ENCODE results near the gene DGKB.
A peak's percentile ranks its signal among the peaks of the same experiment; 100 is the strongest.

DGKB gene

DNA sequence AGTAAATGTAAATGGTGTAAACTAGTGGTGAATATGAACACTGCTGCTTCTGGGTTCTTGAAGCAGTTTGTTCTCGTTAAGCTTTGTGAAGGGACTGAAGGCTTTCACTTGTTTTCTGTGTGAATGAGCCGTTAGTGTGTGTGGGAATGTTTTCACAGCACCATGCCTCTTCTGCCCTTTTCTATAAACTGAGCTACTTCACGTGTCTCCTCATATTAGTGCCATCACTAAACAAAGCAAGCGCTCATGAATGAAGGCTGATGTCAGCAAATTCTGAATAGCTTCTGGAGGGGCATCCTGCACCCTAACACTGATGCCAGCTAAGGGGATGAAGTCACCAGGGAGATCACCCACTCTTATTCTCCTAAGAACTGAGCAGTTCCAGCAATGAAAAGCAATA is 707.5 kb downstream of the DGKB start:
- DNase-seq (ENCODE audit: low read depth): no peak
- TF ChIP-seq, protein P1, sequence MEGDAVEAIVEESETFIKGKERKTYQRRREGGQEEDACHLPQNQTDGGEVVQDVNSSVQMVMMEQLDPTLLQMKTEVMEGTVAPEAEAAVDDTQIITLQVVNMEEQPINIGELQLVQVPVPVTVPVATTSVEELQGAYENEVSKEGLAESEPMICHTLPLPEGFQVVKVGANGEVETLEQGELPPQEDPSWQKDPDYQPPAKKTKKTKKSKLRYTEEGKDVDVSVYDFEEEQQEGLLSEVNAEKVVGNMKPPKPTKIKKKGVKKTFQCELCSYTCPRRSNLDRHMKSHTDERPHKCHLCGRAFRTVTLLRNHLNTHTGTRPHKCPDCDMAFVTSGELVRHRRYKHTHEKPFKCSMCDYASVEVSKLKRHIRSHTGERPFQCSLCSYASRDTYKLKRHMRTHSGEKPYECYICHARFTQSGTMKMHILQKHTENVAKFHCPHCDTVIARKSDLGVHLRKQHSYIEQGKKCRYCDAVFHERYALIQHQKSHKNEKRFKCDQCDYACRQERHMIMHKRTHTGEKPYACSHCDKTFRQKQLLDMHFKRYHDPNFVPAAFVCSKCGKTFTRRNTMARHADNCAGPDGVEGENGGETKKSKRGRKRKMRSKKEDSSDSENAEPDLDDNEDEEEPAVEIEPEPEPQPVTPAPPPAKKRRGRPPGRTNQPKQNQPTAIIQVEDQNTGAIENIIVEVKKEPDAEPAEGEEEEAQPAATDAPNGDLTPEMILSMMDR (conservative IDR thresholded peaks at IDR 0.05; ENCODE audit: low read depth, low read length): no peak
- no peak overlapping the region for H3K4me3 ChIP-seq (ENCODE audit: low read depth, low read length)

- H3K4me3 ChIP-seq (ENCODE audit: low read depth, low read length): no peak overlapping the region
- TF ChIP-seq, protein P1 (conservative IDR thresholded peaks at IDR 0.05; ENCODE audit: low read depth, low read length): no peak
- DNase-seq (ENCODE audit: low read depth): peak; percentile 46
Observed at GRCh38 chr7:14191686-14192098, 710.9 kb downstream of the DGKB start.

DNA sequence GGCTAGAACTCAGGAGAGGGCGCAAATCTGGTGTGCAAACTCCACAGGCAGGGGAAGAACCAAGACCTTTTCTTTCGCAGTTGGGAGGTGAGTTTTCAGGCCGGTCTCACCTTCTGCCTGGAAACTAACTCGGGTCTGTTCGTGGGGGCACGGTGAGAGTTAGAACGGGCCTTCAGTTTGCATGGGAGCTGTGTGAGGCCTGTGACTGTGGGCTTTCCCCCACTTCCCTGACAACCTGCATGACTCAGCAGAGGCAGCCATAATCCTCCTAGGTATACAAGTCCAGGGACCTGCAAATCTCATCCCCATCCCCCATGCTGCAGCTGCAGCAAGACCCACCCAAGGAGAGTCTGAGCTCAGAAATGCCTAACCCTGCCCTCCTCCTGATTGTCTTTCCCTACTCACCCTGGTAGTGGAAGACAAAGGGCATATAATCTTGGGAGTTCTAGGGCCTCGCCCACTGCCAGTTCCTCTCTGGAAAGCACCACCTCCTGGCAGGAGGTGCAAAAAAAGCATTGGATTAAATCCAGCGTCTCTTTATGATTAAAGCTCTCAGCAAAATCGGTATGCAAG is 718.2 kb downstream of the DGKB start:
- DNase-seq (ENCODE audit: low read depth): no peak
- H3K4me3 ChIP-seq (ENCODE audit: low read depth, low read length): no peak overlapping the region
- TF ChIP-seq, protein P1 (conservative IDR thresholded peaks at IDR 0.05; ENCODE audit: low read depth, low read length): no peak

- no peak for DNase-seq (ENCODE audit: low read depth)
- TF ChIP-seq, protein P1 (conservative IDR thresholded peaks at IDR 0.05; ENCODE audit: low read depth, low read length): no peak
Observed at GRCh38 chr7:14179781-14180180, 722.8 kb downstream of the DGKB start.

DNA sequence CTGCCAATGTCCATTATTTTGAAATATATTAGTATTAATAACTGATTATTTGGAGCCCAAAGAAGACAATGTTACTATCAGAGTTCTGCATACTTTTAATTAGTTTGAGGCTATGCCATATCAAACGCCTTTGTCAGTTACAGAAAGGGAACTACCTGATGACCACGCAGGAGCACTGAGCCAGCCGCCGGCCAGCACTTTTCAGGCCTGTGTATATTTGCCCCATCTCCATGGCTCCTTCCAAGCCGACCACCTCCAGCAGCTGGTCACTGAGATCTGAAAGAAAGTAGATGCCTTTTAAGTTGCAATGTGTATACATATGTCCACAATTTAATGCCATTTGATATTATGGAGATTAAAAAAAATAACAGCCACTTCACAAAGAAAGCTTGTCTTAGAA is 724.7 kb downstream of the DGKB start:
- DNase-seq (ENCODE audit: low read depth): no peak
- TF ChIP-seq, protein P1 (conservative IDR thresholded peaks at IDR 0.05; ENCODE audit: low read depth, low read length): no peak
- H3K4me3 ChIP-seq (ENCODE audit: low read depth, low read length): no peak overlapping the region

More at GRCh38 chr7:14179781-14180180, 722.8 kb downstream of the DGKB start:
- no peak overlapping the region for H3K4me3 ChIP-seq (ENCODE audit: low read depth, low read length)

DNA sequence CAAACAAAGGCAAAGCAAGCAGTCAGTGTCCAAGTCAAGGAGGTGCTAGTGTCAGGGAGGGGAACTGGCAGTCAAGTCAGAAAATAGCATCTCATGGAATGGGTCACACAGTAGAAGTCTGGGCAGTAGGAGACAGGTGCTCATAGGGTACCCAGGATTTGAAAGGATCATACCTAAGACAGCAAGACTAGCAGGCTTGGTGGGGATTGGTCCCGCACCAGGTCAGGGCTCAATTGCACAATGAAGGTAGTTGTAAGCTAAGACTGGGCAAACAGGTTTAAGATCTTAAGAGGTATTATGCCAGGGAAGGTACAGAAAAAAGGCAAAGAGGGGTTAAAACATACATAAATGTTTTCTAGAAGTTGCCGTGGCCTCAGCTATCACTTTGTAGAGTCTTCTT is 731.7 kb downstream of the DGKB start:
- TF ChIP-seq, protein P1 (conservative IDR thresholded peaks at IDR 0.05; ENCODE audit: low read depth, low read length): no peak
- no peak for DNase-seq (ENCODE audit: low read depth)

GRCh38 chr7:14158111-14158510 is 744.4 kb downstream of the DGKB start:
- TF ChIP-seq, protein P1 (conservative IDR thresholded peaks at IDR 0.05; ENCODE audit: low read depth, low read length): no peak
- no peak overlapping the region for H3K4me3 ChIP-seq (ENCODE audit: low read depth, low read length)
- no peak for DNase-seq (ENCODE audit: low read depth)

More for the DNA sequence above, 731.7 kb downstream of the DGKB start:
- no peak overlapping the region for H3K4me3 ChIP-seq (ENCODE audit: low read depth, low read length)
